Measurements from ENCODE around the gene SPRYD4.

The SPRYD4 gene

DNA sequence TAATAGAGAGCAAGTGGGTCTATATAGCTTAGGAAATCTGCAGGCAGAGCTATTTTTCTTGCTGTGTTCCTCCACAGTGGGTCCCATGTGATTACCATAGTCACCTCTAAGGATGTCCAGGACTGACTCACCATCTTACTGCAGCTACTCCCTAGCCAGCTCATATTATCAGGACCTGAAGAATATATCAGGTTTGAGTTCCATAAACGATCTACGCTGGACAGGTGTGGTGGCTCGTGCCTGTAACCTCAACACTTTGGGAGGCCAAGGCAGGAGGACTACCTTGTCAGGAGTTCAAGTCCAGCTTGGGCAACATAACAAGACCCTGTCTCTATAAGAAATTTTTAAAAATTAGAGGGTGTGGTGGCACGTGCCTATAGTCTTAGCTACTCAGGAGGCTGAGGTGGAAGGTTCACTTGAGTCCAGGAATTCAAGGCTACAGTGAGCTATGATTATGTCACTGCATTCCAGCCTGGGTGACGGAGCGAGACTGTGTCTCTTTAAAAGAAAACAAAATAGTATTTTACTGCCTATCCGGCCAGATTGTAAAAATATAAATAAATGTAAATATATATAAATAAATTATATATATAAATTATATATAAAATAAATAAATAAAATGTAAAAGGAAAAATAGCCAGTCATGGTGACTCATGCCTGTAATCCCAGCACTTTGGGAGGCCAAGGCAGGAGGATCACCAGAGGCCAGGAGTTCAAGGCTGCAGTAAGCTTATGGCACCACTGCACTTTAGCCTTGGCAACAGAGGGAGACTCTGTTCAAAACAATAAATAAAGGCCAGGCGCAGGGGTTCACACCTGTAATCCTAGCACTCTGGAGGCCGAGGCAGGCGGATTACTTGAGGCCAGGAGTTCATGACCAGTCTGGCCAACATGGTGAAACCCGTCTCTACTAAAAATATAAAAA, 6.9 kb upstream of the SPRYD4 start:
- Histone ChIP-seq H3K27me3 (ENCODE audit: insufficient read depth, low read length) (no peaks in the 10 kb centered on the region), H3K9me3 (ENCODE audit: low read length) (no peaks in the 10 kb centered on the region), H3K27ac (ENCODE audit: low read depth, low read length, poor library complexity, severe bottlenecking) (peak overlapping the region; percentile 90), H3K4me3 (ENCODE audit: low read depth, low read length, poor library complexity, severe bottlenecking) (no peak overlapping the region), H3K4me2 (ENCODE audit: low read length) (no peak overlapping the region), H3K9ac (ENCODE audit: low read length) (no peak overlapping the region), H3K79me2 (ENCODE audit: insufficient read depth, low read length) (no peaks in the 10 kb centered on the region), H3F3A (ENCODE audit: insufficient read depth, low read length) (no peaks in the 10 kb centered on the region), H3K4me1 (ENCODE audit: insufficient read depth, low read length, severe bottlenecking) (peaks cover 25% of the 10 kb centered on the region), H4K20me1 (ENCODE audit: insufficient read depth, low read length) (no peaks in the 10 kb centered on the region), H3K9me2 (ENCODE audit: low read depth, low read length) (no peaks in the 10 kb centered on the region), H3K36me3 (ENCODE audit: insufficient read depth, low read length) (no peaks in the 10 kb centered on the region), H2AFZ (ENCODE audit: low read length) (no peak overlapping the region)
- TF ChIP-seq CTCF (IDR thresholded peaks at IDR 0.05; ENCODE audit: low read length) (no peak), EZH2 (IDR thresholded peaks at IDR 0.05; ENCODE audit: borderline replicate concordance, low read length) (no peak)

- H3K9me3 ChIP-seq (ENCODE audit: low read length), result no peaks in the 10 kb centered on the region
- H3K9ac ChIP-seq (ENCODE audit: low read length), result no peak overlapping the region
- H4K20me1 ChIP-seq (ENCODE audit: insufficient read depth, low read length), result no peaks in the 10 kb centered on the region
- no peak overlapping the region for H2AFZ ChIP-seq (ENCODE audit: low read length)
- H3K4me3 ChIP-seq (ENCODE audit: low read depth, low read length, poor library complexity, severe bottlenecking), result no peak overlapping the region
- H3F3A ChIP-seq (ENCODE audit: insufficient read depth, low read length), result no peaks in the 10 kb centered on the region; the same call in 1 of the 2 replicates
- no peaks in the 10 kb centered on the region for H3K9me2 ChIP-seq (ENCODE audit: low read depth, low read length)
- H3K27ac ChIP-seq (ENCODE audit: low read depth, low read length, poor library complexity, severe bottlenecking), result no peak overlapping the region
- no peaks in the 10 kb centered on the region for H3K36me3 ChIP-seq (ENCODE audit: insufficient read depth, low read length)
- no peak overlapping the region for H3K4me2 ChIP-seq (ENCODE audit: low read length)
- no peaks in the 10 kb centered on the region for H3K27me3 ChIP-seq (ENCODE audit: insufficient read depth, low read length)
- peaks cover 25% of the 10 kb centered on the region for H3K4me1 ChIP-seq (ENCODE audit: insufficient read depth, low read length, severe bottlenecking)
- TF ChIP-seq CTCF (IDR thresholded peaks at IDR 0.05; ENCODE audit: low read length) (no peak), EZH2 (IDR thresholded peaks at IDR 0.05; ENCODE audit: borderline replicate concordance, low read length) (no peak)
- no peaks in the 10 kb centered on the region for H3K79me2 ChIP-seq (ENCODE audit: insufficient read depth, low read length)
Observed at GRCh38 chr12:56462565-56462964, 5.8 kb upstream of the SPRYD4 start.

DNA sequence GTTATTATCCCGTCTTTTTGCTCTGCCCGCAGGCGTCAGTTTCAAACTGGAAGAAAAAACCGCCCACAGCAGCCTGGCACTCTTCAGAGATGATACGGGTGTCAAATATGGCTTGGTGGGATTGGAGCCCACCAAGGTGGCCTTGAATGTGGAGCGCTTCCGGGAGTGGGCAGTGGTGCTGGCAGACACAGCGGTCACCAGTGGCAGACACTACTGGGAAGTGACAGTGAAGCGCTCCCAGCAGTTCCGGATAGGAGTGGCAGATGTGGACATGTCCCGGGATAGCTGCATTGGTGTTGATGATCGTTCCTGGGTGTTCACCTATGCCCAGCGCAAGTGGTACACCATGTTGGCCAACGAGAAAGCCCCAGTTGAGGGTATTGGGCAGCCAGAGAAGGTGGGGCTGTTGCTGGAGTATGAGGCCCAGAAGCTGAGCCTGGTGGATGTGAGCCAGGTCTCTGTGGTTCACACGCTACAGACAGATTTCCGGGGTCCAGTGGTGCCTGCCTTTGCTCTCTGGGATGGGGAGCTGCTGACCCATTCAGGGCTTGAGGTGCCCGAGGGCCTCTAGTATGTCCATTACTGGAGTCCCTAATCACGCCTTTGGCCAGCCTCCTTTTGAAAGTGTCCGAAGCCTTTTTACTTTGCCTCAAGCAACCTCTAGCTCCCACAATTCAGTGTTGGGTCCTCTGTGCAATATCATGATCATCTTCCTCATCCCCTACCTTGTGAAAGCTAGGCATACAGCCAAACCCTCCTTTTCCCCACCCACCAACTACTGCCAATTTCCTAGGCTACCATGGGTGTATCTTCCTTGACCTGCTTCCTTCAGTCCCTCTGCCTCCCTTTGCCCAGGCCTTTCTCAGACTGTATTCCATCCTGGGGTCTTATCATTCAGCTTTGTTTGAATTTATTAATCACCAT, 891 bp downstream of the SPRYD4 start:
- no peak overlapping the region for H2AFZ ChIP-seq (ENCODE audit: low read length)
- H3K4me2 ChIP-seq (ENCODE audit: low read length), result peak overlapping the region; percentile 93
- H3K27me3 ChIP-seq (ENCODE audit: insufficient read depth, low read length), result no peaks in the 10 kb centered on the region
- H3K27ac ChIP-seq (ENCODE audit: low read depth, low read length, poor library complexity, severe bottlenecking), result peak overlapping the region; percentile 76
- TF ChIP-seq CTCF (IDR thresholded peaks at IDR 0.05; ENCODE audit: low read length) (no peak), EZH2 (IDR thresholded peaks at IDR 0.05; ENCODE audit: borderline replicate concordance, low read length) (no peak)
- H3K9me2 ChIP-seq (ENCODE audit: low read depth, low read length), result no peaks in the 10 kb centered on the region
- H3K4me1 ChIP-seq (ENCODE audit: insufficient read depth, low read length, severe bottlenecking), result peaks cover 21% of the 10 kb centered on the region
- H3K79me2 ChIP-seq (ENCODE audit: insufficient read depth, low read length), result peaks cover 18% of the 10 kb centered on the region
- H3K4me3 ChIP-seq (ENCODE audit: low read depth, low read length, poor library complexity, severe bottlenecking), result peak overlapping the region; percentile 95
- H3K9ac ChIP-seq (ENCODE audit: low read length), result peak overlapping the region; percentile 99
- H3K36me3 ChIP-seq (ENCODE audit: insufficient read depth, low read length), result peaks cover 47% of the 10 kb centered on the region
- H3K9me3 ChIP-seq (ENCODE audit: low read length), result no peaks in the 10 kb centered on the region
- no peaks in the 10 kb centered on the region for H4K20me1 ChIP-seq (ENCODE audit: insufficient read depth, low read length)
- no peaks in the 10 kb centered on the region; the same call in 1 of the 2 replicates for H3F3A ChIP-seq (ENCODE audit: insufficient read depth, low read length)

All from OCI-LY1 (cell line).